Activated T-cell treated with anti-CD3 and anti-CD28 coated beads for 48 hours (primary cell): ENCODE measurements around the gene RPS8.
"Not testable (repeated sequence)": the region's sequence is repeated elsewhere in the genome, so short reads cannot be mapped to it uniquely, and the experiment has no call there.

ENCODE experiments used
- DNase-seq: peaks from one replicate; pipeline ENCODE4 v3.0.0-alpha.2; 2020; ENCODE audit warnings: low read depth

The RPS8 gene

DNA sequence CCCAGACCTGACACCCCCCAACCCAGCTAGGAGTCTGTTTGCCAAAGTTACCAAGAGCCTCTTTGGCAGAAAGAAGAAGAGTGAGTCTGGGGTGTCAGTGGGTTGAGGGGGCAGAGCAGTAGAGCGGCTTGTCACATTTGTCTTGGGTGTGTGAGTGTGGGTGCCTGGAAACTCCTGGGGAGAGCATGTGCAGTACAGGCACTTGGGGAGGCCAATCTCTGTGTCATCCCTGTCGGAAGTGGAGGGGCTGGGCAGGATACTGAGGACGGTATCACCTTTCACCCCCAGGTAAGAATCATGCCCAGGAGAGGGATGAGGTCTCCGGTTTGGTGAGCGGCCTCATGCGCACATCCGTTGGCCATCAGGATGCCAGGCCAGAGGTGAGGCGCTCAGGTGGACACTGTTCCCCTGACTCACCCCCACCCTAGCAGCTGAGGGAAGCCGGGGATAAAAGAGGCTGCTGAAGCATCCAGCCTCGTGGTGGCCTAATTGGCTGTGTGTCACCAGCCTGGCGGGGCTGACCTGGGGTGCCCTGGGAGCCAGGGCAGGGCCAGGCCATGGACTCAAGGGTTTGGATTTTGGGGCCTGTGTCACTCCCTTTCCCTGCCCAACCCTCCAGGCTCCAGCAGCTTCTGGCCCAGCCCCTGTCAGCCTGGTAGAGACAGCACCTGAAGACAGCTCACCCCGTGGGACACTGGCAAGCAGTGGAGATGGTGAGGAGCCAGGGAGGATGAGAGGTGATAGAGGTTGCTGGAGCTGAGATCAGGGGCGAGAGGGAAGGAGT lies 28.2 kb downstream of the RPS8 start:
- no peak for DNase-seq

DNA sequence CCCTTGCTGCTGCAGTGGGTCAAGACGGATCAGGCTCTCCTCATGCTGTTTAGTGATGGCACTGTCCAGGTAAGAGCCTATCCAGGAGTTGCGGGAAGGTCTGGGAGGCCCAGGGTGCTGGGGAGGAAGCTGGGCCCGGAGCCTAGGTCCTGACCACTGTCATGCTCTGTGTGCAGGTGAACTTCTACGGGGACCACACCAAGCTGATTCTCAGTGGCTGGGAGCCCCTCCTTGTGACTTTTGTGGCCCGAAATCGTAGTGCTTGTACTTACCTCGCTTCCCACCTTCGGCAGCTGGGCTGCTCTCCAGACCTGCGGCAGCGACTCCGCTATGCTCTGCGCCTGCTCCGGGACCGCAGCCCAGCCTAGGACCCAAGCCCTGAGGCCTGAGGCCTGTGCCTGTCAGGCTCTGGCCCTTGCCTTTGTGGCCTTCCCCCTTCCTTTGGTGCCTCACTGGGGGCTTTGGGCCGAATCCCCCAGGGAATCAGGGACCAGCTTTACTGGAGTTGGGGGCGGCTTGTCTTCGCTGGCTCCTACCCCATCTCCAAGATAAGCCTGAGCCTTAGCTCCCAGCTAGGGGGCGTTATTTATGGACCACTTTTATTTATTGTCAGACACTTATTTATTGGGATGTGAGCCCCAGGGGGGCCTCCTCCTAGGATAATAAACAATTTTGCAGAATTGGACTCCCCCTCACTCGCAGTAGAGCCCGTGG lies 30.1 kb downstream of the RPS8 start:
- no peak for DNase-seq

DNA sequence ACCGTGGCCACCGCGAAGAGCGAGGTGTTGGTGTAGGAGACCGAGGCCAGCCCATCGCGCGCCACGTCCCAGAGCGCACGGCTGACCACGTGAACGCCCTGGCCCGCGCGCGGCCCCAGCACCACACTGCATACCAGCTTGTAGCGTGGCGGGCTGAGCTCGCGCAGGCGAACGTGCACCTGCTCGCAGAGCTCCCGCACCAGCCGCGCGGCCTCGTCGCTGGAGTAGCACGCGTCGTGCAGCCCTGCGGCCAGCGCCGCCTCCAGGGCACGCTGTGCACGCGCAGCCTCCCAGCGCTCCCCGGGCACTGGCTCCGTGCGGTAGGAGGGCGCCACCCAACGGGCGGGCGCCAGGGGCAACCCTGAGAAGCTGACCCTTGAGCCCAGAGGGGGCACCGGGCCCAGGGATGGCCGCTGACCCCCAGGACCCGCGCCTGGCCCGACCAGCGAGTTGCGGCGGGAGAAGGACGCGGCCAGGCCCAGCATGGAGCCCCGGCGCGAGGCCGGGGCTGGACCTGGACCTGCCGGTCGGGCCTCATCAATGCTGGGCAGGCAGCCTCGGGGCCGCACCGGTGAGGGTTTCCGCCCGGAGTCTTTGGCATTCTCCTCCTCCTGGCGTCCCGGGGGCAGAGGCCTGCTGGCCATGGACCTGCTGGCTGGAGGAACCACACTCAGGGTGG lies 30.8 kb downstream of the RPS8 start:
- no peak for DNase-seq

DNA sequence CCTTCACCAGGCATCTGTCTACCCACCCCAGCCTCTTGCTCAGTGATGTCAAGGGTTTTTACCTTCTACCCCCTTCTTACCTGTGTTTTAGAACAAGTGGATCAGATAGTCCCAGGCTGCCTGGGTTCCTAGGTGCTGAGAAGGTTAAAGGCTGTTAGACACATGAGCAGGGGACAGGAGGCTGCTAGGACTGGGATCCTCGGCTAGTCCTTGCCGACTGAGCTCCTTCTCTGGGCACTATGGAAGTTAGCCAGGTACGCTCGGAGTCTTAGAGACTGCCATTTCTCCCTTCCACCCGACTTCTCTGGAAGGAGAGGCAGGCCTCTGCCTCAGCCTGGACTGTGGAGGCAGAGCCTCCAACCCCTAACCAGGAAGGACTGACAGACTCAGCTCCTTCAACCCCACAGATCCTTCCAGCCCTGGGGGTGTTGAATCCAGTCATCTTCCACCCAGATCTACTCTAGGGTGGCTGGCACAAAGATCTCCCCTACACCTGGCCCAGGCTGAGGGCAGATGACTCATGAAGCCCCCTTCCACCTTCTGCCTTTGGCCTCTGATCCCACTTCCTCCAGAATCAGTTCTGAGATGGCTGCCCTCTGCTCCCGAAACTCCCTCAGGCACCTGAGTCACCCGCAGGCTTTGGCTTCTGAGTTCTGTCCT lies 31.5 kb downstream of the RPS8 start, which contains the start of gene DYNLT4:
DYNLT4 (minus strand) TSS at position 648 of the 660 bp plus-strand sequence. CDS start 683 bp downstream, outside the sequence.
- no peak for DNase-seq

- DNase-seq, result peak; percentile 84
These were observed 32.2 kb downstream of the RPS8 start for GRCh38 chr1:44807364-44808062.

DNA sequence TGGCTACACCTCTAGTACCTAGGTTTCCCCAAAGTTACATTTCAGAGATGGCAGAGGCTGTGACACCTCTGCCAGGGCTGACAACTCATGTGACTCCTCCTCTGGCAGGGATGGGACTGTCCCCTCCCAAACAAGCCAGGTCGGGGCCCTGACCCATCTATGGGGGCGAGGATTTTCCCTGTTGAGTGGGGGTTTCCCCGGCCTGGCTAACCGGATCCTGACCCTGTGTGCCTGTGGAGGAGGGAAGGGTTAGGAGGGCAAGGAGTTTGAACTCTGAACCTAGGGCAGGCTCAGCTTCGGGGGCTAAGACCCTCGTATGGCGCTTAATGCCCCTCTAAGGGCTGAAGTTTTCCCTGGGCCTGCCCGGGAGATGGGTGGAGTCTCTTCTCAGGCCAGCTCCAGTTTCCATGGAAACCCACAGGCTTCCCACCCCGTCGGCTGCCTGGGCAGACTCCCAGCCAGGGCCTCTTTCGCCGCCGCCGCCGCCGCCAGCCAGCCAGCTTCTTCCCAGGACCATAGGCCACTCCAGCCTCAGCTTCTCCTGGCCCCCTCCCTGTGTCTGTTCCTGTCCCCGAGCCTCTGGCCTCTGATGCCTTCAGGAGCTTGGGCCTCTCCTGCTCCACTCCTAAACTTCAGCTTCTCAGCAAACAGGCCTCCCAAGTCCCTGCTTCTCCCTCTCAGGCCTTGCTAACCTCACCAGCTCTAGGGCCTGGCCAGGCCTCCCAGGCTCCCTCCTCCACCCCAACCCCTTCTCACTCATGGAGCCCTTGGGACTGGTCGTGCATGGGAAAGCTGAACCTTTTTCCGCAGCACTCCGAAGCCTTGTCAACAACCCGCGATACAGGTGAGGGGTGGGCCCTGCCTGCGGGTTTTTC lies 33.0 kb downstream of the RPS8 start, which contains the start of gene BTBD19:
BTBD19 (plus strand) TSS at position 461 of the 875 bp plus-strand sequence; CDS start at position 759, 298 bp downstream.
- peak; percentile 77 for DNase-seq

DNA sequence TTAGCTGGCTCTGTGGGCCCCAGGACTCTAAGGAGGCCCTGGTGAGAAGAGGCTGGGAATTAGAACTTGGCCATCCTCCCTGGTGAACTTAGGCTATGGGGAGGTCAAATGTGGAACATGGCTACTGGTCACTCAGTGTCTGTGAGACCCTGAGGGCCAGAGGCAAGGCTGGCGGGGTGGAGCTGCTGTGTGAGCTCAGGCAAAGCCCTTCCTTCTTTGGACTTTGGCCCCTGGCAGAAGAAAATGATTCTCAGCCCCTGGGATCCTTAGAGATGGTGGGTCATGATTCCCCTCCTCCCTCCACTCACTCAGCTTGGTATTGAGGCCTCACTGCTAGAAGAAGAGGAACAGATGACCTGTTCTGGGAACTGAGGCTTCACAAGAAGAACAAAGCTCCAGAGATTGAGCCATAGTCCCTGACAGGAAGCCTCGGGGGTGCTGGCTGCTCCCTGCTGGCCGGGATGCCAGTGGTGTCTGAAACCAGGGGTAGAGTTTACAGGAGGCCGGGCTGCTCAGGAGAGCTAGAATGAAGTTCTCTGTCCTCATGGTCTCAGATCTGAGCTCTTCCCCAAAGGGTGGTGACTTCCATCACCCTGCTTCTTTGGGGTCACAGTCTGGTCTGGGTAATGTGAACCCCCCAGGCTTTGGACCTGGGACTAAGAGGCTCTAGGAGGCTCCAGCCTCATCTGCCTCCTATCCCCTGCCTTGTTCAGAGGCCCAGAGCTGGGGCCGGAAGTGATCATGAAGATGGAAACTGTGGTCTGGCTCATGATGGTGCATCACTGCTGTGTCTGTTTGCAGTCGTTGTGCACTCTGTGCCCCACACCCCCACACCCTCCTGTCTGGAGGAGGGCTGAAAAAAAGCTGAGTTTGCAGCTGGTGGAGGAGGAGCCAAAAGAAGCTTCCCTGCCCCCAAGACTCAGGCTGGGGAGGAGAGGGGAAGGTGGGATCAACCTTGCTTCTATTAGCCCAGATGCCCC lies 33.9 kb downstream of the RPS8 start:
- DNase-seq, result peak; percentile 82

DNA sequence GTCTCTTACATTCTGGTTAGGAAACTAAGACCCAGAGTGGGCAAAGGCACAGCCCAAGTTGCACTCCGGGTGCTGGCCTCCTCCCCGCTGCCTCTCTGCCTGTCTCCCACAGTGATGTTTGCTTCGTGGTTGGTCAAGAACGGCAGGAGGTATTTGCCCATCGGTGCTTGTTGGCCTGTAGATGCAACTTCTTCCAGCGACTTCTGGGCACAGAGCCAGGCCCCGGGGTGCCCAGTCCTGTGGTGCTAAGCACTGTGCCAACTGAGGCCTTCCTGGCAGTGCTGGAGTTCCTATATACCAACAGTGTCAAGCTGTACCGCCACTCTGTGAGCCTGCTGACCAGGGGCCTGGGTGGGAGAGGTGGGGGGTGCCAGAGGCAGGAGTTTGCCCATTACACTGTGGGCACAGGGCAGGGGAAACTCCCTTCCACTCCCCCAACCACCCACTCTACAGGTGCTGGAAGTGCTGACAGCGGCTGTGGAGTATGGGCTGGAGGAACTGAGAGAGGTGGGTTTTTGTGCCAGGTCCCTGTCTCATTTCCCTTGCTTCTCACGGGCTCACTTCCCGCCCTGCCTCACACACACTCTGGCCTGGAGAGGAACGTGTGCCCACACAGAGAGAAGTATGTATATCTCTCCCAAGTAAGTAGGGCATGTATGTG lies 34.9 kb downstream of the RPS8 start:
- peak; percentile 29 for DNase-seq

DNA sequence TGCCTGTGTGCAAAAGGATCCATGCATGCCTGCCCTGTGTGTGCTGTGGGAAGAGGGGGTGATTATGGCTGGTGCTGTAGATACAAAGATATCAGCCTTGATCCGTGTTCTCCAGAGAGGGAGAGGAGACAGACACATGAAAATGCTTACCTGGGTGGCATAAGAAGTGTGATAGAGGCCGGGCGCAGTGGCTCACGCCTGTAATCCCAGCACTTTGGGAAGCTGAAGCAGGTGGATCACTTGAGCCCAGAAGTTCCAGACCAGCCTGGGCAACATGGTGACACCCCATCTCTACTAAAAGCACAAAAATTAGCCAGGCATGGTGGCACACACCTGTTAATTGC lies 35.4 kb downstream of the RPS8 start:
- DNase-seq, result not testable (repeated sequence)

GRCh38 chr1:44811234-44811633 lies 35.9 kb downstream of the RPS8 start:
- DNase-seq, result no peak

DNA sequence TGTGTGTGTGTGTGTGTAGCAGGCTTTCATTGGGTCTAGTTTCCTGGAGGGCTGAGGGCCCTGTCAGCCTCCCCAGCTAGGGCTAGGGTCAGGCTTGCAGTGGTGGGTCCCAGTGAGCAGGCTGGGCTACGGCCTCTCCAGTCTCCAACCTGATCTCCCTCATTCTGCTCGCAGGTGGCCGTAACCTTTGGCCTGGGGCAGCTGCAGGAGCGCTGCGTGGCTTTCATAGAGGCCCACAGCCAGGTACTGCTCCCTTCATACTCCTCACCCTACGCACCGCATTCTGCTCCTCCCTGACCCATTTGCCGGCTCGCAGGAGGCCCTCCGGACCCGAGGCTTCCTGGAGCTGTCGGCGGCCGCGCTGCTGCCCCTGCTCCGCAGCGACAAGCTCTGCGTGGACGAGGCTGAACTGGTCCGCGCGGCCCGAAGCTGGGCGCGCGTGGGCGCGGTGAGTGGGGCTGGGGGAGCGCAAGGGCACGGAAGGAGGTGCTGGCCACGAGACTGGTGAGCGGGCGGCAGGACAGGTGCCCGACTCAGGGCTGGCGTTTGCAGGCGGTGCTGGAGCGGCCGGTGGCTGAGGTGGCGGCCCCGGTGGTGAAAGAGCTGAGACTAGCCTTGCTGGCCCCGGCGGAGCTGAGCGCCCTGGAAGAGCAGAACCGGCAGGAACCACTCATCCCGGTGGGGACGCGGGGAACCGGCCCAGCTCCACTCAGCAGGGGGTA lies 37.6 kb downstream of the RPS8 start:
- DNase-seq, result no peak

DNA sequence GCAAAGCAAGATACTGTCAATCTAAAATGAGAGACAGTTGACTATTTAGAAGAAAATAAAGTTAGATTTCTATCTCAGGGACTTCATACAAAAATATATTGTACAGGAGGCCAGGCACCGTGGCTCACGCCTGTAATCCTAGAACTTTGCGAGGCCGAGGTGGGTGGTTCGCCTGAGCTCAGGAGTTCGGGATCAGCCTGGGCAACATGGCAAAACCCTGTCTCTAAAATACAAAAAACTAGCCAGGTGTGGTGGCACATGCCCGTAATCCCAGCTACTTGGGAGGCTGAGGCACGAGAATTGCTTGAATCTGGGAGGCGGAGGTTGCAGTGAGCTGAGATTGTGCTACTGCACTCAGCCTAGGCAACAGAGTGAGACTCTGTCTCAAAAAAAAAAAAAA lies 40.6 kb downstream of the RPS8 start:
- DNase-seq, result not testable (repeated sequence)

- no peak for DNase-seq
These were observed 42.0 kb downstream of the RPS8 start for GRCh38 chr1:44817307-44817706.

GRCh38 chr1:44817771-44818495 lies 42.6 kb downstream of the RPS8 start:
- DNase-seq, result no peak

DNA sequence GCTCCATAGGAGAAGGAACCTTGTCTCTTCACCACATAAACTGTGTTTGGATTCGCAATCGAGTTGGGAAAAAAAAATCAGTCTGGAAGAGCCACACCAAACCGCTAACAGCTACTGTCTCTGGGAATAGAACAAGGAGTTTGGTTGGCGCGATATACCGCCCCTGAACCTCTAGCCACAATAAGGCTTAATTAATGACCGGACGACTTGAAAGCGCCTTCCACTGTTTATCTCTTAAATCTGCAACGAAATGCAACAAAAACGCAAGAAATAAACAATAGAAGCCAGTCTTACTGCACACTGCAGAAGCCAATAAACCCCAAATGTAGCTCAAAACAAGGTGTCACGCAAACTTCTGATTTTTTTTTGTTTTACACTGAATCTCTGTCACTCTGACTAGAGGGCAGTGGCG lies 43.9 kb downstream of the RPS8 start:
- DNase-seq, result no peak

DNA sequence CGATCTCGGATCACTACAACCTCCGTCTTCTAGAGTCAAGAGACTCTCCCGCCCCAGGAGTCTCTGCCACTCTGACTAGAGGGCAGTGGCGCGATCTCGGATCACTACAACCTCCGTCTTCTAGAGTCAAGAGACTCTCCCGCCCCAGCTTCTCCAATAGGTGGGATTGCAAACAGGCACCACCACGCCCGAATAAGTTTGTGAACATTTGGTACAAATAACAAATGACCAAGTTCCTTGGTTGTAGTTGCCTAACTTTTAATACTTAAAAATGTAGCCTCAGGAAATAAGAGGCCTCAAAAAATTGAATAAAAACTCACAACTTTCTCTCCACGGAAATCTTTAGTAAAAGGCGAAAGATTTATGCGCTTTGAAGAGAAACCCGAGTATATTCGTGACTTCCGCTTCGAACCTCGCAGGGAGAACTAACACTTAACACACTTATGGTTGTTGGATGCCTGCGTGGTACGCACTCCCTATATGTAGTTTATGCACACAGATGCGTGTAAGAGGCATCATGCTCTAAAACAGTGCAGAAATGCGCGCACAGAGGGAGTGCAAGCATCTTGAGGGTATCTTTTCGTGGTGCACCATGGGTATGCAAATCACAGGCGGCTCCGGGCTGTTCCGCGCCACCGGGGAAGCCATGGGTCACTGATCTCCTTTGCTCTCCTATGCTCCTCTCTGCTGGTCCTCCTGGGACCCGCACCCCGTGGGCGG lies 44.4 kb downstream of the RPS8 start:
- peak; percentile 75 for DNase-seq
